Epidermal melanocyte (primary cell): ENCODE results near the gene MED13.
"Not testable (repeated sequence)": the region's sequence is repeated elsewhere in the genome, so short reads cannot be mapped to it uniquely, and the experiment has no call there.

Experiments used
- DNase-seq: peaks from one replicate; pipeline ENCODE4 v3.0.0; 2011; ENCODE audit warnings: low spot score; ENCODE audit not compliant: insufficient read length

MED13 gene

DNA sequence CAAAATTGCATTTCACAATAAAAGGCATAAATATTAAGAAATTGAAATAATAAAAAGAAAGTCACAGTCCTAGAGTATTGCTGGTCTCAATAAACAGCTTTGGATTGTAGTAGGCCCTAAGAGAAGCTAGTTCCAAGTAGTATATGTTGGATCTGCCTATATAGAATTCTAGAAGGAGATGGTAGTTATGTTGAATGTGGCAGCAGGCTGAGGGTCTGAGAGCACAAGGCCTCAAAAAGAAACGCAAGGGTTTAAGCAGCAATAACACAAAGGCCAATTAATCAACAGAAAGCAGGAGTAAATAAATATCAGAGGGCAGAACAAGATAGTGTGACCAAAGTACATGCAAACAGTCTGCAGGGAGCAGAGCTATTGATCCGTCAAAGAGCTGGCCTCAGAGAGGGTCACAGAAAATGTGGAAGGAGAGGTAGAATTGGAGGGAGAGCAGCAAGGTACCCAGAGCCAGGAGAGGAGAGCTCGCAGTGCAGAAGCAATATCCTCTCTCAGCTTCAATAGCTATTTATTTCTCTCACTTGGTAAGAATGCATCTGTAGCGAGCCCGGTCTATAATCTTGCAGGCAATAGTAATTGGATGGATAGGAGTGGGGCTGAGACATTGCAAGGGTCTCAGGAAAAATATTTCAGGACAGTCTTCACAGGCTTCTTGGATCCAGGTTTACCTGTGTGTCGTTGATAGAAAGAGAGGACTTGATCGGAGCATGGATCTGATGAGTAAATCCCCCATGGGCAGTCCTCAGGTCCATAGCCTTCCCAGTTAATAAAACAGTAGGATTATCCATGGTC is 25.1 kb upstream of the MED13 start:
- no peak for DNase-seq

- DNase-seq = no peak
Observed at GRCh38 chr17:62089334-62089733, 24.3 kb upstream of the MED13 start.

DNA sequence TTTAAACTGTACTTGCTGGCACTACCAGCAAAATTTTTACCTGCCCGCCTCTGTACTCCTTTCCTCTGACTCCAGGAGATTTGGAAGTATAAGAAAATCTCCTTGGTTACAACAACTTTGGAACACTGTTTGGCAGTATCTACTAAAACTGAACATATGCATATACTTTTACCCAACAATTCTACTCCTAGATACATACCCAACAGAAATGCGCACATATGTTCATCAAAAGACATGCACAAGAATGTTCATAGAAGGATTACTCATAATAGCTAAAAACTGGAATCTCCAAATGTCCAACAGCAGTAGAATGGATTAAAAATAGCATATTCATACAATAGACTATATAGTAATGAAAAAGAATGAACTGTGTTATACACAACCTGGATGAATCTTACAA is 21.7 kb upstream of the MED13 start:
- no peak for DNase-seq

GRCh38 chr17:62085511-62086408 is 20.7 kb upstream of the MED13 start:
- DNase-seq = no peak

DNA sequence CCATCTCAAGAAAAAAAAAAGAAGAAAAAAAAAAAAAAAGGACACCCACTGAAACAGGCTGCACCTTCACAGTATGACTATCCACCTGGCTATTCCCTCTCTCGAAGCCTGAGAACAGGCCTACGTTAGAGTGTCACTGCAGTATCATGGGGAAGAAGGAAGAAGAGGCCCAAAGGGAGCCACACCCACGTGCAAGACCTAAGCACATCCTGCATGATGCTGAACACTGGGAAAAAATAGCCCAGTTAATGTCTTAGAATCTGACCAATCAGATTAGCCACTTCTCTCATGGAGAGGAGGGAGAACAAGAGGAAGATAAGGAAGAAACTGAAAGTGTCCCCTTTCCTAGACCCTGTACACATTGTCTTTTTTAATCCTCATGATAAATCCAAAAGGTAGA is 19.5 kb upstream of the MED13 start:
- DNase-seq = no peak

GRCh38 chr17:62083651-62084050 is 18.6 kb upstream of the MED13 start:
- no peak for DNase-seq

- DNase-seq = no peak
Observed at GRCh38 chr17:62080647-62081046, 15.6 kb upstream of the MED13 start.

DNA sequence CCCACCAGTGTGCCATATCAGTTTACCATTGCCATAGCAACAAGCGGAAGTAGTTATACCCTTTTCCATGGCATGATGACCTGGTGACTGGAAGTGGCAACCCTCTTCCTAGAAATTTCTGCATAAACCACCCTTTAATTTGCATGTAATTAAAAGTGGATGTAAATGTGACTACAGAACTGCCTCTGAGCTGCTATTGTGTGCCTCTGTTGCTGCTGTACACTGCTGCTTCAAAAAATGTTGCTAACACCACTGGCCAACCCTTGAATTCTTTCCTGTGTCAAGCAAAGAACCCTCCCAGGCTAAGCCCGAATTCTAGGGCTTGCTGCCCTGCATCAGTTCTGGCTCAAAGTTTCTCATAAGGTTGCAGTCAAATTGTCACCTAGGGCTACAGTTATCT is 12.9 kb upstream of the MED13 start:
- DNase-seq = no peak

- DNase-seq = no peak
Observed at GRCh38 chr17:62076864-62077788, 12.0 kb upstream of the MED13 start.

- DNase-seq = no peak
Observed at GRCh38 chr17:62075308-62075815, 10.3 kb upstream of the MED13 start.

GRCh38 chr17:62073993-62074392 is 8.9 kb upstream of the MED13 start:
- DNase-seq = no peak

GRCh38 chr17:62072855-62073254 is 7.8 kb upstream of the MED13 start:
- DNase-seq = not testable (repeated sequence)

GRCh38 chr17:62070900-62071299 is 5.8 kb upstream of the MED13 start:
- no peak for DNase-seq

DNA sequence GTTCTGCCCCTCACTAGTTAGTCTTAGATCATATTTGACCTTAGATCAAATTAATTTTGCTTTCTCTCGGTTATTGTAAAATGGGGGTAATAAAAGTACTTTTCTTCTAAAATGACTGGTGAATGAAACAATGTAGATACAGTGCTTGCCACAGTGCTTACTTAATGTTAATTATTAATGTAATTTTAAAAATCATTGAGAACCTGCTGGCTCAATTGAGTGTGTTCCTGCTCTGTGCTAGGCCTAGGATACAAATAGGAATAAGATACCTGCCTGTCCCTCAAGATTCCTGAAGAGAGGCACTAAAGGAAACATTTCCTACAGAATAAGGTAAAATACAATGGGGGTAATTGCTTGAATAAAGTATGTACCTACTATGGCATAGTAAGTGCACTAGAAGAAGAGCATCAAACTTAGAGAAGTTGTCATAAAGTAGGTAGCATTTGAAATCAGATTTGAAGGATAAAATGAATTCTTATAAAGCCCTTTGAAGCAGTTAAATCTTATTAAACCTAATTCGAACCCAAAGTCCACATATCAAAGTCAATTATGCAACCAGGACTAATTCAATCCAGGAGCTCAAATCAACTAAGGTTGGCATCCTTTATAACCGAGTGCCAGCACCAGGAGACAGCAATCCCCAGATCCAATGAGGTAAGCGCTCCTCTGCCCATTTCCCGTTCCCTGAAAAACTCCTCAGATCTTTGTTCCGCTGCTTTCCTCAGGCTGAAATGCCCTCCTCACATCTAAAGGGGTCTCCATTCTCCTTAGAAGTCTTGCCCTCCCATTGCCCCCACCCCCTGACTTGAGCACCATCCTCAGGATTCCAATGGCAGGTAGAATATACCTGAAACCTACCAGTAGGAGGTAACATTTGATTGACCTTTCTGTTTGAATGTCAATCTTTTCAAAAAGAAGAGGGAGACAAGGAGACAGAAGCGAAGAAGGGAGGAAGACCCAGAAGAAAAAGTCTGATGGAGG is 2.4 kb upstream of the MED13 start:
- no peak for DNase-seq

DNA sequence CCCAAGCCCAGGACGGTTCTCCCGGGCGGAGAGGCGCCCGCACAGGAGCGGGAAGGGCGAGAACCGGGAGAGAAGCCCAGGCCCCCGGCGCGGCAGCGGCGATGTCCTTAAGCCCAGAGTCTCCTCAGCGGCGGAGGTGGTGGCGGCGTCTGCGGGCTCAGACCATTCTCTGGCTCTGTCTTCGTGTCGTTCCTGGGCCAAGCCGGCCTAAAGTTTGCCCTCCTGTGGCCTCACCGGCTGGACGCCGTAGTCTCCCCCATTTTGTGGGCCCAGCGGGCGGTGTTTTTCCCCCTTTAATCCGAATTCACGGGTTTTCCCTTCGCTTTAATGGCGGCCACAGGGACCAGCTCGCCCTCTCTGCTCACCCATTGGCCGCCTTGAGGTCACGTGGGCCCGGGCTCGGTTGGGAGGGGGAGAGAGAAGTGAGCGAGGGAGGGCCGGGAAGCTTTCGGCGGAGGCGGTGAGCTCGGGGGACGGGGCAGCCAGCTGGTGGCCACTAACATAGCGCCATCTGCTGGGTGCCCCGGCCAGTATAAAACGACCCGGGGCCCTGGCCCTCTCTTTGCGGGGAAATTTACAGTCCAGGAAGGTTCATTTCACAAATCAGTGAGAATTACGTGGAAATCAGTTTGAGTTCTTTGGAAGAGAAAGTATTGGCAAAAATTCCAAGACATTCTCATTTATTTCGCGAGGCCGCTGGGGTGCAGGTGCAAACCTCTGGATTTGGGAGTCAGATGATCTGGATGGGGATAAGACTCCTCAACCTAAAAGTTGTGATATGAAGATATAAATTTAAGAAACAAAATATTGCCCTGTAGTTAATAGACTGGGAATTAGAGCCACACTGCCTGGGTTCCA is 762 bp upstream of the MED13 start:
- peak; percentile 100 for DNase-seq

DNA sequence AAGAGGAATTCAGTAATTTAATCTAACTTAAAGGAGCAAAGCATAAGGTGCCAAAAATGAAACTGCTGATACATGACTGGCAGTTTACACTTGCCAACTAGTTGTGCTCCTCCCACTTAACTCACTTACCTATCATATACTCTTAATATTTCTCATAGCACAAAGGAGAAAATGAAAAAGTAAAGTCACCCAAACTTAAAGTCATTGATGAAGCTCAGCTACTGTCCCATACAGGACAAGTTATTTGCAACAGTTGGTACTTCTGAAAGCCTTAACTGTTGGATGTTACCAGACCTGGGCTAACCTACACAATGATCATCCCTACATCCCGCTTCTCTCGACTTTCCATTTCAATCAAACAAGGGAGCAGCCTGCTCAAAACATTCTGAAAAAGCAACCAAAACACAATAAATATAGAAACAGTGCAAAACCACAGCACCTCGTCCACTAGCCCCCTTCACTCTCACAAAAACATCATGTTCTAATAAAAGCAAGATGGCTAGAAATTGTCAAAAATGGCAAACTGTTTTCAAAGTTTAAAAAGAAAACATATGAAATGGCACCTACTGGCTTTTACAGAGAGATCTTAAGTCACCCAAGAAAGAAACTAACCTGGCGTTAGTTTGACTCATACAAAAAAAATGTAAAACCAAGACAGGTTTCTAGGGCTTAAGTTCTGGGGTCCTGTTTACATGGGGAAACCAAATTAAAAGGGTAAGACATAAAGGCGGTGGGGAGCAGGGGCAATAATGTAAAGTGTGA is 868 bp downstream of the MED13 start:
- no peak for DNase-seq

GRCh38 chr17:62062944-62063343 is 2.1 kb downstream of the MED13 start:
- no peak for DNase-seq

DNA sequence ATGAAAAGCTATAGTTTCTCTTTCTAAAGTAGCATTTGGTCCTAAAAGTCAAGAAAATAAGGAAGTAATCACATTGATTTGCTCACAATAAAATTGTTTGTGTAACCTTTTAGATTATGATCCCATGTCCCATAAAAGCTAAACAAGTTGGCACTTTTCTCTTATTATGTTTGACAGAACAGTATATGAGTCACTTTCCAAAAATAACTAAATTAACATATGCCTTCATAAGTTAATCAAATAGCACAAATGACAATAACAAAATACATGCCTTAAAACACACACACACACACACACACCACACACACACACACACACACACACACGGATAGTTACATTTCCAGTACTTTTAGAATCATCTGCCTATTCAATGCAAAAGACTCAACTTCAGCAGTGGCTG is 2.8 kb downstream of the MED13 start:
- no peak for DNase-seq
